Osteoblast (primary cell): ENCODE results near the gene PFDN6. TPM values are rescaled to one million over a fixed set of nuclear protein-coding genes. Genes with fewer than 3 reads are reported as not detected.

Experiments
- DNase-seq: peaks from one replicate; pipeline ENCODE4 v3.0.0; 2011; ENCODE audit warnings: low spot score, mixed read lengths; ENCODE audit not compliant: insufficient read length; ENCODE audit errors: missing footprints
- H2AFZ ChIP-seq: 2 replicates; pipeline ENCODE4 v1.6.0; 2011; ENCODE audit warnings: mild to moderate bottlenecking, low read length
- H3K27ac ChIP-seq: 2 replicates; pipeline ENCODE4 v1.5.1; 2011; ENCODE audit warnings: mild to moderate bottlenecking, low read depth, low read length, moderate library complexity
- H3K27me3 ChIP-seq: 2 replicates; pipeline ENCODE4 v1.6.0; 2012; ENCODE audit warnings: mild to moderate bottlenecking, control low read depth, inconsistent platforms, low read length, moderate library complexity; ENCODE audit not compliant: insufficient read depth
- H3K36me3 ChIP-seq: 2 replicates; pipeline ENCODE4 v1.5.1; 2011; ENCODE audit warnings: mild to moderate bottlenecking, low read length, control low read depth, moderate library complexity; ENCODE audit not compliant: insufficient read depth
- H3K4me1 ChIP-seq: 2 replicates; pipeline ENCODE4 v1.5.1; 2011; ENCODE audit warnings: mild to moderate bottlenecking, low read length, control low read depth, moderate library complexity; ENCODE audit not compliant: insufficient read depth
- H3K4me2 ChIP-seq: 2 replicates; pipeline ENCODE4 v1.6.0; 2011; ENCODE audit warnings: mild to moderate bottlenecking, low read length; ENCODE audit not compliant: insufficient read depth
- H3K4me3 ChIP-seq: fragments of 200-600 bp; sonication (generic); 3 replicates; pipeline ENCODE4 v1.5.1; 2012; ENCODE audit warnings: mild to moderate bottlenecking, low read length, inconsistent platforms; ENCODE audit not compliant: insufficient read depth
- H3K79me2 ChIP-seq: 2 replicates; pipeline ENCODE4 v1.6.0; 2012; ENCODE audit warnings: mild to moderate bottlenecking, low read length, control low read depth, inconsistent platforms; ENCODE audit not compliant: insufficient read depth
- H3K9me3 ChIP-seq: 2 replicates; pipeline ENCODE4 v1.5.1; 2011; ENCODE audit warnings: low read depth, low read length, control low read depth
- H4K20me1 ChIP-seq: 2 replicates; pipeline ENCODE4 v1.6.0; 2012; ENCODE audit warnings: mild to moderate bottlenecking, low read length, control low read depth; ENCODE audit not compliant: insufficient read depth
- CTCF ChIP-seq: IDR thresholded peaks from 2 replicates; pipeline ENCODE4 v1.5.1; 2011; ENCODE audit warnings: mild to moderate bottlenecking, low read depth, low read length, moderate library complexity; ENCODE audit errors: extremely low read depth
- total RNA-seq: library from RNA; depleted of rRNA; stranded (reverse); fragments of >200 nt; gene quantifications from 2 replicates; pipeline ENCODE4 v1.2.3, GENCODE V29; 2012

Gene PFDN6
- total RNA-seq, 1 donor, result 15.9 TPM

DNA sequence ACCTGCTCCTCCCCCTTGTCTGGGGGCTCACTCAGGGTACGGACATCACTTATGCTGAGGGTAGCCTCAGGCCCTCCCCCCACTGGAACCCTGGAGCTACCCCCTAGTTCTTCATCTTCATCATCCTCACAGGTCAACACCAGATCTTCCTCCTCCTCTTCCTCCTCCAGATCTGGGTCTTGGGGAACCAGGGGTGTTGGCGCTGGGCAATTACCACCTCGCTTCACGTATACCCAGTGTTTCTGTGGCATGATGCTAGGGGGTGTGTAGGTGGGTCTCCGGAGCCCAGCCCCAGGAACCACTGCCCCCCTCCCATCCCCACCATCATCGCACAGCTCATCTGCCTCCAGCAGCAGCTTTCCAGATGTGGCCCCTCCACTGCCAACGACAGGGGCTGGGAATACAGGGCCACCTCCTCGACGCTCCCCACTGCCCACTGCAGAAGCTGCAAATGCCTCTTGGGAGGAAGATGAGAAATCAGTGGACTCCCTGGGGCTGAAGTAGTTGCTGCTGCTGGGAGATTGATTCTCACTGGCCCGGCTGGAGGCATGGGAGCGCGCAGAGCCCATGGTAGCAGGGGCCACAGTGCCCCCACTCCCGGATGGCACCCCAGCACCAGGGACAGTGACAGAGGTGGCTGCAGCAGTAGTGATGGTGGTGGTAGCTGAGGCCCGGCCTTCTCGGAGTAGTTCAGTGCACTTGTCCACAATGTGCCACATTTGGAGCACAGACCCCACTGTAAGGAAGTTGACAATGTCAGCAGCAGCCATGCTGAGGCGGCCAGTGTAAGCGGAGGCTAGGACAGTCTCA, 26.6 kb downstream of the PFDN6 start:
- Histone ChIP-seq H3K36me3 (peaks cover 19% of the 10 kb centered on the region), H4K20me1 (peaks cover 30% of the 10 kb centered on the region), H3K4me2 (no peak overlapping the region), H3K9me3 (no peaks in the 10 kb centered on the region), H3K4me3 (no peak overlapping the region), H3K4me1 (peaks cover 52% of the 10 kb centered on the region), H2AFZ (no peak overlapping the region), H3K79me2 (peaks cover 58% of the 10 kb centered on the region), H3K27ac (no peak overlapping the region), H3K27me3 (no peaks in the 10 kb centered on the region)
- DNase-seq, result no peak
- no peak for TF ChIP-seq CTCF

- no peak for DNase-seq
- H3K4me3 ChIP-seq, result peak overlapping the region; percentile 70
- H3K79me2 ChIP-seq, result peaks cover 57% of the 10 kb centered on the region
- peaks cover 19% of the 10 kb centered on the region for H3K36me3 ChIP-seq
- peaks cover 27% of the 10 kb centered on the region for H4K20me1 ChIP-seq
- no peaks in the 10 kb centered on the region for H3K9me3 ChIP-seq
- no peaks in the 10 kb centered on the region for H3K27me3 ChIP-seq
- H2AFZ ChIP-seq, result no peak overlapping the region
- H3K27ac ChIP-seq, result no peak overlapping the region
- H3K4me1 ChIP-seq, result peaks cover 58% of the 10 kb centered on the region
- TF ChIP-seq CTCF, result no peak
- H3K4me2 ChIP-seq, result peak overlapping the region; percentile 75
Observed at GRCh38 chr6:33316603-33317418, 27.4 kb downstream of the PFDN6 start.

DNA sequence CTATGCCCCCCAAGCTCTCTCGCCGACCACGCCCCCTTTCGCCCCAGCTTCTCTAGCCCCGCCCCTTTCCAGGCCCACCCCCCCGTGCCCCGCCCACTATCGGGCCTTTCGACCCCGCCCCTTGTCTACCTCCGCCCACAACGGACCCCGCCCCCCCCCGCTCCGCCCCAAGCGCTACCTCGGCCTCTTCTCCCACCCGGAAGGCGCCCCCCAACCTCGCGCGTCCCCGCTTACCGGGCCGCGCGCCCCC, 27.9 kb downstream of the PFDN6 start:
- peaks cover 19% of the 10 kb centered on the region for H3K36me3 ChIP-seq
- peaks cover 57% of the 10 kb centered on the region for H3K79me2 ChIP-seq
- no peaks in the 10 kb centered on the region for H3K9me3 ChIP-seq
- peaks cover 21% of the 10 kb centered on the region for H4K20me1 ChIP-seq
- H2AFZ ChIP-seq, result no peak overlapping the region
- DNase-seq, result peak; percentile 93
- no peak for TF ChIP-seq CTCF
- H3K4me2 ChIP-seq, result peak overlapping the region; percentile 75
- H3K4me1 ChIP-seq, result peaks cover 56% of the 10 kb centered on the region
- H3K27ac ChIP-seq, result no peak overlapping the region
- no peaks in the 10 kb centered on the region for H3K27me3 ChIP-seq
- peak overlapping the region; percentile 70 for H3K4me3 ChIP-seq
